GM21786 (cell line): Measurements from ENCODE around the gene IGFBP2.
A peak's percentile ranks its signal among the peaks of the same experiment; 100 is the strongest.

Source experiments
- ATAC-seq: cut with Tn5 transposase; IDR thresholded peaks from one replicate; pipeline ENCODE4 v1.9.1; 2021; ENCODE audit not compliant: unreplicated experiment

Gene IGFBP2

DNA sequence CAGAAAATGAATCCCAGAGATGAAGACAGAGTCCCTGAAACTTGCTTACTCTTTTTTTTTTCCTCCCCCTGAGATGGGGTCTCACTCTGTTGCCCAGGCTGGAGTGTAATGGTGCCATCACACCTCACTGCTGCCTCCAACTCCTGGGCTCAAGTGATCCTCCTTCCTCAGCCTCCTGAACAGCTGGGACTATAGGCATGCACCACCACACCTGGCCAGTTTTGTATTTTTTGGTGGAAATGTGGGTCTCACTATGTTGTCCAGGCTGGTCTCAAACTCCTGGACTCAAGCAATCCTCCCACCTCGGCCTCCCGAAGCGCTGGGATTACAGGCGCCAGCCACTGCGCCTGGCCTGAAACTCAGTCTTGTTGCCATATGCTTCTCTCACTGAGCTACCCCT, 27.8 kb downstream of the IGFBP2 start:
- ATAC-seq: no peak

DNA sequence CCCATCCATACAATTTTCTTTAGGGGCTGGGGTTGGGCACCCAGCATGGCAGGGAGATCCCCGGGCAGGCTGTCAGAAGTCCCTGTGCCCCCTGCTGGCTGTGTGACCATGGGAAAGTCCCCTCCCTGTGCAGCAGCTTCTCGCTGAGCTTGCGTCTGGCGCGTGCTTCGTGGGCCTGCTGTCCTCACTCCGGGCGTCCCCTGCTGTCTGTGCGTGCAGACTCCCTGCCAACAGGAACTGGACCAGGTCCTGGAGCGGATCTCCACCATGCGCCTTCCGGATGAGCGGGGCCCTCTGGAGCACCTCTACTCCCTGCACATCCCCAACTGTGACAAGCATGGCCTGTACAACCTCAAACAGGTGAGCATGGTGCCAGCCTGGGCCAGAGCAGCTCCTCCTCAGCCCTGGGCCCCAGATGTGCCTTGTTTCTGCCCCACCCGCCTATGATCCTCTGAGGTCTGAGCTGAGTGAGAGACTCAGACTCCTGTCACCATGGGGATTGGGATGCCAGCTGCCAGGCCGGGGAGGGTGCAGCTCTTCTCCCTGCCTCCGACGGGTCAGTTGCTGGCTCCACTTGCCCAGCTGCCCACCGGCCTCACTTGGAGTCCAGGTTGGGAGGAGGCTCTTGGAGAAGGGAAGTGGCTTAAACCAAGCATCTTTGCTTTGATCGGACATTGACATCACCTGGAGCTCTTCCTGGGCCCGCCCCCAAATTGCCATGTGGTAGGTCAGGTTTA, 28.6 kb downstream of the IGFBP2 start:
- ATAC-seq: no peak

DNA sequence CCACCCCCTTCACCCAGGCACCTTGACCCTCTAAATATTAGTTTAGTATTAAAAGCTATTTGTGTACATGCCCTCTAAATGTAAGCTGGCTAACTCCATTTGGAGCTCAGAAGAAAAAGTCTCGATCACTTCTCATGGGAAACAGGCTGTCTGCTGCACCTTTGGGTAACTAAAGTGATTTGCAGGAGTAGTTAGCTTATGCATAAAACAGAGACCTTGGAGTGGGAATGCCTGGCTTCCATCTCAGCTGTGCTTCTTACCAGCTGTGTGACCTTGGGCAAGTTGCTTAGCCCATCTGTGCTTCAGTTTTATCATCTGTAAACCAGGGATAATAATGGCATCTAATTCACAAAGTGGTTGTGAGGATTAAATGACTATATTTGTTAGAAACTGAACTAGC, 29.9 kb downstream of the IGFBP2 start:
- no peak for ATAC-seq

DNA sequence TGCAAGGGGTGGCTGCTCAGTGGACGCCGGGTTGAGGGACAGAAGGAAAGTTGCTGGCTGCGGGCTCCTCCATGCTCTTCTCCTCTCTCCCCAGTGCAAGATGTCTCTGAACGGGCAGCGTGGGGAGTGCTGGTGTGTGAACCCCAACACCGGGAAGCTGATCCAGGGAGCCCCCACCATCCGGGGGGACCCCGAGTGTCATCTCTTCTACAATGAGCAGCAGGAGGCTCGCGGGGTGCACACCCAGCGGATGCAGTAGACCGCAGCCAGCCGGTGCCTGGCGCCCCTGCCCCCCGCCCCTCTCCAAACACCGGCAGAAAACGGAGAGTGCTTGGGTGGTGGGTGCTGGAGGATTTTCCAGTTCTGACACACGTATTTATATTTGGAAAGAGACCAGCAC, 30.6 kb downstream of the IGFBP2 start:
- ATAC-seq: no peak

DNA sequence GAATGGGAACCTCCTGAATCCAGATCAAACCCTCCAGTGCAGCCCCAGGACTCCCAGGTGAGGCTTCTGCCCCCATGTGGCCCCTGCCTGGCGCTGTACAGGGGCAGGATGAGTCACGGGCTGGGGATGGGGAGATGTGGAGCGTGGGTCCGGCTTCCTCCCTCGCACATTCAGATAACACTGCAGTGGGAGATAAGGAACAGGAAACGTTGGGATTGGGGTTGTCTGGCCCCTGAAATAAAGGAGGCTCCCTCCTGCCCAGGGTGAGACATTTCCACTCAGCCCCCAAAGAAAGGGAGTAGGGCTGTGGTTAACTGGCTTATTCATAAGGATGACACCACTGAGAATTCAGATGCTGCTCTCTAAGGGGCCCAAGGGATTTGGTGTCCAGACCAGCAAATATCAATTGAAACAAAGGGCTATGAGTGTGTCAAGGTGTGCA, 31.4 kb downstream of the IGFBP2 start:
- ATAC-seq: peak; percentile 47

DNA sequence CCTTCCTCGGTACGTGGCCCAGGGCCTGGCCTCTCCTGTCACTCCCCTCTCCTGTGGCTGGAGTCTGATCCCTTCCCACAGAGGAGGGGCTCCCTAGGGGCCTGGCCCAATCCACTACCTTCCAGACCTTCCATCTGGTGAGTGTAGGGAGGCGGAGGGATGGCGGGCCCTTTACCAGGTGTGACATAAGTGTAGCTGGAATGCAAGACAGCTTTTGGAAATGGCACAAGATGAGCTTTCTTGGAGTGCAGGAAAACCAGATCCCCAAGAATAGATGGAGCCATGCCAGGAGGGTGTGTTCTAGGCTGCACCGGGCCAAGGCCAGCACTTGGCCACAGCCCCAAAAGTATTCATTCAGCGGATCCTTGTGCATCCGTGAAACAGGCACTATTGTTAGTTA, 32.0 kb downstream of the IGFBP2 start:
- ATAC-seq: no peak

DNA sequence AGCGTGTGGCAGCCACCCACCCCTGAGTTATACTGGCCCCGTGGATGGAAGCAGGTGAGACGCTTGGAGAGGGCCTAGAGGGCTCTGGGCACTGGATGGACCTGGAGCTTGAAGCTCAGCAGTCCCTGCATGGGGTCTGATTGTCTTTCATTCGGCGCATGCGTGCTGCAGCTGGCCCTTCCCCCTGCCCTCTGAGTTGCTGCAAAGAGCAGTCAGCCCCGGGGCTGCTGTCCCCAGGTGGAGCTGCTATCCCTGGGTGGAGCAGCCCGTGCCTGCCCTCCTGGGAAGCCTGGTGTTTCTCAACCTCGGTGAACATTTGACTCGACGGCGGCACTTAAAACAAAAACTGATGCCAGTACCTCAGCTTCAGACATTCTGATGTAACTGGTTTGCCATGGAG, 32.5 kb downstream of the IGFBP2 start:
- ATAC-seq: no peak

DNA sequence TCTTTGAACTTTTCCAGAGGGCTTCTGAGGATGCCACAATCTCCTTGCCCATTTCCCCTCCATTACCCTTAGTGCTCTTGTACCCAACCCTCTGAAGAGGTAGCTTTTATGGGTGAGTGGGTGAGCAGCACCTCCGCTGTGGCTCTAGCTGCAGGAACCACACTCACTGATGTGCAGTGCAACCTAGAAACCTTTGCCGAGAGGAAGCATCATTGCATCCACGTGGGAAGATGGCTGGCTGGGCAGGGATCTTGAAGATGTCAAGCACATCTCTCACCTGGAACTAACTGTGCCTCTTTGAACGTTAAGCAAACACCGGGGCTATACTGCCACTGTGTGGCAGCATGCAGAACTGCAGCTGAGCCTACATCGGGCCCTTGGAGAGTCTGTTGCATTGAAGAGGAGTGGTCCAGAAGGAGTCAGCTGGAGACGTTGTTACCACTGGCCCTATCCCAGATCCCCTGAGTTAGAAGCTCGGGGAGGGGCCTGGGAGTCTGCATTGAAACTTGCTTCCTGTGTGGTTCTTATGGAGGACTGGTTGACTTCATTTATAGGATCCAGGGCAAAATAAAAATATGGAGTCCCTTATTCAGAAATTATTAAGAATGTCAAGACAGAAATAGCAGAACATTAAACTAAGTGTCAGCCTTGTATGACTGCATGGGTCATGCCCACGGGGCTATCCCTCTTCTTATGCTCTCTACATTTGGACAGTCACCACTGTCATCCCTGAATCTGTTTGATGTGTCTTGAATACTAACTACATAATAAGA, 33.4 kb downstream of the IGFBP2 start:
- ATAC-seq: peak; percentile 77

DNA sequence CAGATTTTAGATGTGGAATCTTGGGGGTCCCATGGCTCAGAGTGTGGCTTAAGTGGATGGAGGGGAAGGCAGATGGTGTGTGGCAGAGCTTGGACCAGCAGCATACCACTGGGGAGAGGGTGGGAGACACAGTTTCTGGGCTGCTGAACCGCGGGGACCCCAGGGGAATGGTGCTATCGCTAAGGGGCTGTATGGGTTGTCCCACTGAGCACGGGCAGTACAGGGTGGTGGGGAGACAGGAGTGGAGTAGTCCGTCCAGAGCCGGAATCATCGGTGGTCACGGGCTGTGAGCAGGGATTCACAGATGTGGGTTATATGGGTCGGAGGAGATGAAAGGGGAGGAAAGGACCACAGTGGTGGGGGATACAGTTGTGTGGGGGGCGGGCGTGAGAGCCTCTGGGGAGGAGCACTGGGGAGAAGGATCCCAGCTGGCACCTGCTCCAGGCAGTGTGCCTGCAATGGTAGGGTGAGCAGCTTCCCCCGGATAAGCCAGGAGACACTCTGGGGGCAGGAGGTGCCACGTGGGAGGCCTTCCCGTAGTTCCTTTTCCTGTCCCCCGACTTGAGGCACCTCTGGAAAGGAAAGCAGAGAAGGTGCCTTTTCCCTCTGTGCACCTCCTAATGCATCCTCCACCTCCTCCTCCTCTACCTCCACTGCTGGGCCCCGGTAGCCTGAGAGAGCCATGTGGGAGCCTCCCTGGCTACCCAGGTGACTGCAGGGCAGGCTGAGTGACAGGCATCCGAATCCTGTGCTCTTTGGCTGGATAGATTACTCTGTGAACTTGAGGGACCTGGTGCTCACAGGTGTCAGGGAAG, 37.3 kb downstream of the IGFBP2 start:
- ATAC-seq: no peak

DNA sequence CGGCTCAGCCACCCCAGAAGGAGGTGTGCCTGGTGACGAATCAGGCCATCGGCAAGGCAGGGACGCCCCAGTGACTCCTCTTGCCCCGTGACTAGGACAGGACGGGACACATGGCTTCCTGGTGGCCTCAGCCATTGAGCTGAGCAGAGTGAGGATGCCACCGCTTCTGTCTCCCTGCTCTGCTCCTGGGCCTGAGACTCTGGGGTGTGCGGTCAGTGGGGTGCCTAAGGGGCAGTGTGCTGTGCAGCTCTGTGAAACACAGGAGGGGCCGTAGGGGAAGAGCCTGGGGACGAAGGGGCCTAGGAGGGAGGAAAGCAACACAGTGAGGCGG, 37.8 kb downstream of the IGFBP2 start:
- ATAC-seq: no peak

DNA sequence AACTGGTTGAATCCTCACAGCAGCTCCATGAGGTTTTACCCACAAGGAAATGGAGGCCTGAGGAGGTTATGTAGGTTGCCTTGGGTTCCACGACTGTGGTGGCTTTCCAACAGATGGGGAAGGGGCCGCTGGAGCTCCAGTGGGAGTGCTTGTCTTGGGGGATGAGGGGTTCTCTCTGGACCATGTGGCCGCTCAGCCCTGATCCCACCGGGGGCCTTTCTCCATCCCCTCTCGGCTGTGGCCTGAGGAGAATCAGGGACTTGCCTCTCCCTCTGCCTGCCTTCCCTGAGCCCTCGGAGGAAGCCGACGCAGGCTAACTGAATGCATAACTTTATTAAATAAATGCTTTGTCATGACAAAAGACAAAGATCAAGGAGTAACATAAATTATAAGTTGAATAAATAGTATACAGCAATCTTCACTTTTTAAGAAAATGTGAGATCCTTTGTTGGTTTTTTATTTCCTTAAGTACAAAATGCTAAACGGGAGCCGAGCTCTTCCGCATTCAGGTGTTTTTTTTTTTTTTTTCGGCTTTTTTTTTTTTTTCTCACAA, 38.6 kb downstream of the IGFBP2 start:
- ATAC-seq: no peak

DNA sequence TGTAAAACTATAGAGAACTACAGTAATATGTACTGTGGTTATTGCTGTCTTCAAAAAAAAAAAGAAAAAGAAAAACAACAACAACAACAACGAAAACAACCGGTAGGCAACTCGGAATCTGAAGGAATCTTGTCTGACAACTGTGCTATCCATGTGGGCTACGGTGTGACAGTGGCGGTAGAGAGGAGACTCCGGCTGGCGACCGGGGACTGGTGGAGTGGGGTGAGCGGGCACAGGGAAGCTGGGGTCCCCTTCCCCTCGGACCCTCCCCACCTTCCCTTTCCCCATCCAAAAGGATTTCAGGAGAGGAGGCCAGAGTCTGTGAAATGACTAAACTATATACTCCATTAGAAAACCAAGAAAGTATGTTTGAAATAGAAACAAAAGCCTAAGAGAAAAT, 39.2 kb downstream of the IGFBP2 start:
- no peak for ATAC-seq

DNA sequence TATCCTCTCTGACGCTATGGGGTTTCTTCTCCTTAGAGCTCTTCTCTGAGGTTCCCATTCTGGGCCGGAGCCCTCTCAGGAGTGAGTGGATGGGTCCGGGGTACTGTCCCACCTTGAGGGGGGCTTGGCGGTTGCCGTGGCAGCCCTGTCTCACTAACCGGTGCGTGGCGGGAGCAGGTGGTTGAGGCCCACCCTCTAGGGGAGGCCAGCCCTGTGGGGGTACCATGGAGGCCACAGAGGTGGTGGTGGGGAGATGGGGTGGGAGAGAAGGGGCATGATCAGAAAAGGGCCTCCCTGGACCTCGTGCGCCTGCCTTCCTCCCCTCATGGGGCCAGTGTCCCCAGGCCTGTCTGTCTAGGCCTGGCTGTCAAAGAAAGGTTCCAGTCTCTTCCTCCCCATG, 39.8 kb downstream of the IGFBP2 start:
- ATAC-seq: no peak

DNA sequence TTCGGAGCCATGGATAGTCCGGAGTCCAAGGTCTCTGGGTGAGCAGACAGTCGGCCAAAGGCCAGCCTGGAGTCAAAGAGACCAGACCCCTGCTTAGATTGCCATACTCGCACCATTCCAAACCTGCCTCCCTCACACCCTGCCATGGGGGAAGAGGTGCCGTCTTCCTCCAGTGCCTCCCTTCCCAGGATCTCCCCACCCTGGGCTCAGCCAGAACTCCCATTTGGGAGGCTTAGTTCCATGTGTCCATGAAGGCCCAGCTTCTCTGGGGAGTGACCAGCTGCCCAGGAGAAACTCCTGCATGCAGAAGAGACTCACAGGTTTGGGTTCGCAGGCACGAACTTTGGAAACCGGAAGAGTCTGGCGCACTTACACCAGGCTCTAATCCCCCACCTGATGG, 40.4 kb downstream of the IGFBP2 start:
- no peak for ATAC-seq

DNA sequence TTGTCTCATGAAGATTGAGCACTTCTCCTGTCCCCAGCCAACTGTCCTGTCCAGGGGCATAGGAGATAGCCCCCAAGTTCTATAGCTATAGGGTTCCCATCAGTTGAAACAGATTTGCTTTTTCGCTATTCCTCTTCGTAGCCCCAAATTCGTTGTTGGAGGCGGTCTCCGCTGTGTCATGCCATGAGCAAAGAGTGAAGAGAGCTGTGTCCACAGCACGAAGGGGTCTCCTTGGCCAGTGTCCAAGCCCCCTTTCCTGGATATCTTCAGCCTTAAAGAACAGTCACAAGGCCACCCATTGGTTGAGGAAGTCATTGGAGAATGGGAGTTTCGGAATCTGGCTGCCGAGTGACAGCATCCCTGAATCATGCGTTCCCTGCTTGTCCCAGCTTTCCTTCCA, 41.2 kb downstream of the IGFBP2 start:
- ATAC-seq: no peak

DNA sequence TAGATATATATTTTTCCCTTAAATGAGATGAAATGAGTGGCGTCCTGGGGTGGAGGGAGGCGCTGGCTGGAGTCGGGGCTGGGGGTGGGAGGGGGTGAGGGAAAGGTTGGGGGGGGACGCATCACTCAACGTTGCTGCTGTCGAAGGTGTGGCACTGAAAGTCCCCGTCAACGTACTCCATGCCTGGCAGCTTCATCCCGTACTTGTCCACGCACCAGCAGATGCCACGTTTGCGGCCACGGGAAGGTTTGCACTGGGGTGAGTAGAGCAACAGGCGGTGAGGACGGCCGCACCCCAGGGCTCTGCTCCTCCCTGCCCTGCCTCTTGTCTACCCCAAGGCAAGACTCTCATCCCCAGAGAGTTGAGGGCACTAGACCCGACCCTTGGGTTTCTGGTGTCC, 43.4 kb downstream of the IGFBP2 start:
- no peak for ATAC-seq

DNA sequence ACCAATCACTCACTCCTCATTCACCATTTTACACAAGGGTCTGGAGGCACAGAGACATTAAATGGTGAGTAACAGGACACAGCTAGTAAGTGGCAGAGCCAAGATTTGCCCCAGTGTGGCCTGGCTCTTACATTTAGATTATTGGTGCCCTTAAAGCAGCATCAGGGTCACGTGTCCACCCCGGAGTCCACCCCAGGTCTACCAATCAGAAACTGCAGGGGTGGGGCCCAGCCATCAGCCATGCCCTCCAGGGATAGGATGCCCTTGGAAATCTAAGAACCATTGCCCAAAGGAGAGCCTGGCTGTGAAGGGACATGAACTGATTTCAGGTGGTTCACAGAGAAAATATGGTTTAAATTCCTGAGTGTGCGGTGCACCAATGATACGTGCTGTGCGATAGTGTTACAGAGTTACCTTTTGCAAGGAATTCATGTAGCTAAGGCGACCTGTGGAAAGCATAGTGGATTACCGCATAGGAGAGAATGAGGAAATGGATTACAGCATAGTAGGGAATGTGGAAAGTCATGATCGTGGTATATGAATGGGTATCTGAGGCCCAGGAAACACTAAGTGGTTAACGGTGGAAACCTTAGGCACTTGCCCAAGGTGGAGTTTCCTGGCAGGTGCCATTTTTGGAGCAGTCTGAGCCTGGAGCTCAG, 44.3 kb downstream of the IGFBP2 start:
- no peak for ATAC-seq

DNA sequence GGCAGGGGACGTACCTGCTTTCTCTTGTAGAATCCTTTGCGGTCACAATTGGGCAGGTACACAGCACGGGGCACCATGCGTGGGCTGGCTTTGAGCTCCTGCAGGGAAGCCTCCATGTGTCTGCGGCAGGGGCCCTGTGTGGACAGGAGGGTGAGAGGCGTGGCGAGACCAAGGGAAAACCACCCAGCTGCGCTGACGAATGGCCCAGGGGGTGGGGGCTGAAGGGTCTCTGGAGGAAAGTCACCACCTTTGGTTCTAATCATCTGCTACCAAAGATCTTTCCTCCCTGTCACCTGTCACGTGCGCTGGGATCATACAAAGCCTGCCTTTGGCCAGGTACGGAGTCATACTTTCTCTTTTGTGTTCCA, 44.9 kb downstream of the IGFBP2 start:
- ATAC-seq: no peak

DNA sequence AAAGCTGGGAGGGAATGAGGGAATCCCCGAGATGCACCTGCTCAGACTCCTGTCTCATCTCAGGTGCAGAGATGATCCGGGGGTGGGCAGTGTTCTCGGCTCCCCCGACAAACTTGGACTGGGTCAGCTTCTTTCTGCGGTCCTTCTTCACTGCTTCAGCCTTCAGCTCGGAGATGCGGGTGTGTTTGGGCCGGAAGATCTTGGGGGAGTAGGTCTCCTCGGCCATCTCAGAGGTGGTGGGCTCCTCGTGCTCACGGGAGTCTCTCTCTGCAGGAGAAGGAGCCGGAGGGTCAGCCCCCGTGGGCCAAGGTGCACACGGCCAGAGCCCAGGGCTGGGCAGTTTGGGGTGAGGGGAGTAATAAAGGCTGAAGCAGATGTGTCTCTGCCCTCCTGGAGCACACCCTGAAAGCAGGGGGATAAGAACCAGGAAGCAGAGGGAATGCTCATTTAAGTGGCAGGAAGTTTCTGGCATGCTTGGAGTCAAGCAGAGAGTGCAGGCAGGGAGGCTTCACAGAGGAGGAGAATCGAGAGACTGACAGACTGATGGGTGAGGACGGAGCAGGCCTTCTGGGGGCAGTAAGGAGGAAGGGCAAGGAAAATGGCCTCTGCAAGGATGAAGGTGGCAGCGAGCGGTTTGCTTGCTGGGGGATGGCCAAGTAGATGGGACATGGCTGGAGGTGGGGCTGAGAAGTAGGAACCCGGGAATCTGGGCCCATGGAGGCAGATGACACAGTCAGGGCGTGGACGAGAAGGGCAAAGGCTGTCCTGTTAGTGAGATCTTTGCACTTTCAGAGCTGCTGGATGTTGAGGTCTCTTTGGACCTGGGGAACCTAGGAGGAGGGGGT, 45.8 kb downstream of the IGFBP2 start:
- ATAC-seq: no peak

DNA sequence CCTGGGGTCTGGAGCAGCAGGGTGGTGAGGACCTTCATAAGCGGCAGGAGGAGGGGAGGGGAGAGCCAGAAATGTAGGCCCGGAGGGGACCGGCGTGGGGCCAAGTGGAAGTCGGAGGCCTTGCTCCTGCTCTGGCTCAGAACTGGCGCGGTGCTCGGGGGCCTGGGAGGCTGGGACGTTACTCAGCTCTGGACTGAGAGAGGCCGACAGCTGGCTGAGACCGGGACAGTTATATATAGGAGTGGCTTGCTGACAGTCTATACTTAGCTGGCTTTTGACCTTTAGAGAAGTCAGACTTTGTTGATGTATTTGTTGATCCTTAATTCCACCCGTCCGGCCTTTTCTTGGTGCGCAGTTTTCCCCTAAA, 46.4 kb downstream of the IGFBP2 start:
- no peak for ATAC-seq
